ENCODE measurements around the gene BCKDHB.

Gene BCKDHB

GRCh38 chr6:80145509-80145908 lies 39.0 kb downstream of the BCKDHB start:
- no peak overlapping the region for H3K4me3 ChIP-seq (ENCODE audit: low read length)
- no peak for DNase-seq (ENCODE audit: low read depth, low spot score)

- no peak overlapping the region for H3K4me3 ChIP-seq (ENCODE audit: low read length)
- DNase-seq (ENCODE audit: low read depth, low spot score): no peak
These were observed 39.5 kb downstream of the BCKDHB start for GRCh38 chr6:80145921-80146320.

- no peak for DNase-seq (ENCODE audit: low read depth, low spot score)
These were observed 41.7 kb downstream of the BCKDHB start for GRCh38 chr6:80148220-80148619.

GRCh38 chr6:80151635-80152034 lies 45.2 kb downstream of the BCKDHB start:
- H3K4me3 ChIP-seq (ENCODE audit: low read length): no peak overlapping the region
- DNase-seq (ENCODE audit: low read depth, low spot score): no peak

More at GRCh38 chr6:80148220-80148619, 41.7 kb downstream of the BCKDHB start:
- H3K4me3 ChIP-seq (ENCODE audit: low read length): no peak overlapping the region

- DNase-seq (ENCODE audit: low read depth, low spot score): no peak
- no peak overlapping the region for H3K4me3 ChIP-seq (ENCODE audit: low read length)
These were observed 47.7 kb downstream of the BCKDHB start for GRCh38 chr6:80154160-80154559.

- no peak for DNase-seq (ENCODE audit: low read depth, low spot score)
- no peak overlapping the region for H3K4me3 ChIP-seq (ENCODE audit: low read length)
These were observed 49.8 kb downstream of the BCKDHB start for GRCh38 chr6:80156221-80156620.

GRCh38 chr6:80158478-80158989 lies 52.1 kb downstream of the BCKDHB start:
- no peak overlapping the region for H3K4me3 ChIP-seq (ENCODE audit: low read length)
- no peak for DNase-seq (ENCODE audit: low read depth, low spot score)

- H3K4me3 ChIP-seq (ENCODE audit: low read length): no peak overlapping the region
- DNase-seq (ENCODE audit: low read depth, low spot score): no peak
These were observed 55.0 kb downstream of the BCKDHB start for GRCh38 chr6:80161434-80161833.

- no peak for DNase-seq (ENCODE audit: low read depth, low spot score)
- H3K4me3 ChIP-seq (ENCODE audit: low read length): no peak overlapping the region
These were observed 57.3 kb downstream of the BCKDHB start for GRCh38 chr6:80163754-80164187.

- H3K4me3 ChIP-seq (ENCODE audit: low read length): no peak overlapping the region
These were observed 58.7 kb downstream of the BCKDHB start for GRCh38 chr6:80165143-80165542.

GRCh38 chr6:80165819-80166218 lies 59.3 kb downstream of the BCKDHB start:
- no peak overlapping the region for H3K4me3 ChIP-seq (ENCODE audit: low read length)
- no peak for DNase-seq (ENCODE audit: low read depth, low spot score)

More at GRCh38 chr6:80165143-80165542, 58.7 kb downstream of the BCKDHB start:
- no peak for DNase-seq (ENCODE audit: low read depth, low spot score)

GRCh38 chr6:80170433-80170832 lies 64.0 kb downstream of the BCKDHB start:
- H3K4me3 ChIP-seq (ENCODE audit: low read length): no peak overlapping the region
- DNase-seq (ENCODE audit: low read depth, low spot score): no peak

GRCh38 chr6:80173411-80173810 lies 66.9 kb downstream of the BCKDHB start:
- no peak for DNase-seq (ENCODE audit: low read depth, low spot score)
- H3K4me3 ChIP-seq (ENCODE audit: low read length): no peak overlapping the region

- DNase-seq (ENCODE audit: low read depth, low spot score): no peak
These were observed 68.6 kb downstream of the BCKDHB start for GRCh38 chr6:80174900-80175572.

GRCh38 chr6:80179695-80180094 lies 73.2 kb downstream of the BCKDHB start:
- H3K4me3 ChIP-seq (ENCODE audit: low read length): no peak overlapping the region
- DNase-seq (ENCODE audit: low read depth, low spot score): no peak

More at GRCh38 chr6:80174900-80175572, 68.6 kb downstream of the BCKDHB start:
- H3K4me3 ChIP-seq (ENCODE audit: low read length): no peak overlapping the region

GRCh38 chr6:80181352-80182081 lies 75.0 kb downstream of the BCKDHB start:
- no peak for DNase-seq (ENCODE audit: low read depth, low spot score)
- no peak overlapping the region for H3K4me3 ChIP-seq (ENCODE audit: low read length)

GRCh38 chr6:80182308-80182707 lies 75.8 kb downstream of the BCKDHB start:
- H3K4me3 ChIP-seq (ENCODE audit: low read length): no peak overlapping the region
- DNase-seq (ENCODE audit: low read depth, low spot score): no peak

- no peak overlapping the region for H3K4me3 ChIP-seq (ENCODE audit: low read length)
- no peak for DNase-seq (ENCODE audit: low read depth, low spot score)
These were observed 76.7 kb downstream of the BCKDHB start for GRCh38 chr6:80183019-80183795.

- DNase-seq (ENCODE audit: low read depth, low spot score): no peak
- no peak overlapping the region for H3K4me3 ChIP-seq (ENCODE audit: low read length)
These were observed 79.0 kb downstream of the BCKDHB start for GRCh38 chr6:80185492-80185891.

- no peak overlapping the region for H3K4me3 ChIP-seq (ENCODE audit: low read length)
- no peak for DNase-seq (ENCODE audit: low read depth, low spot score)
These were observed 79.6 kb downstream of the BCKDHB start for GRCh38 chr6:80186082-80186481.

Measured in Jurkat, Clone E6-1 (cell line).